ENCODE results near the gene HRH4.
A peak's percentile ranks its signal among the peaks of the same experiment; 100 is the strongest.

The HRH4 gene

DNA sequence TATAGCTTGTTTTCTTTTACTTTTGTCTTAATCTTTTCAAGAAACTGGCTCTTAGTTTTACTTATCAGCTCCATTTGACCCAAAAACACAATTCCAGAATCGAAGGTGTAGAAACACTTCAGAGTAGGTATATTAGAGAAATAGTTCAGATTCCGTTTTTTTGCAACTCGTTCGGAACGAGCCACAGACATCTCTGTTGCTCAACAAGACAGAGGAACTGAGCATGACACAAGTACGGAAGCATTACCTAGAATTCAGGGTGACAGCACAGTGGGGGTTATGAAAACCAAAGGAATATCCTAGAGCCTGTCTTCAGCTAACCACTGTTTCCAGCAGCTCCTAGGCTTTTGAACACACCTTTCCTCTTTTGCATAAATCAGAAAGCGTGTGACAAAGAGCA is 5.0 kb downstream of the HRH4 start:
- no peak for DNase-seq (ENCODE audit: low spot score)

DNA sequence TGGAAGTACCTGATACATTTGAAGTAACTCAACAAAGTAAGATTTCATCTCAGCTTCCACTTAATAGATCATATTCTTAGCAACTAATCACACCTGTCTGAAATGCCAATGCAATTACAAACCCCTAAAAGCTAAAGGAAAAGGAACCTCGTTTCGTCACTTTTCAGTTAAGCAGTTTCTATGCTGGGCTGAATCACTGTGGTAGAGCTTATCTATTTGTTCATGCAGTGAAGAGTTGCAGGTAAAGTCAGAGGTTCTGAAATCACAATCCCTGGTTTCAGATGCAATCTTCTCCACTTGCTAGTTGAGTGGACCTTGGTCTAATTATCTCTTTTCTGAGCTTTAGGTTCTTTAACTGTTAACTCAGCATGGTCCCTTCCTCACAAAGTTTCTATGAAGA is 6.3 kb downstream of the HRH4 start:
- no peak for DNase-seq (ENCODE audit: low spot score)

DNA sequence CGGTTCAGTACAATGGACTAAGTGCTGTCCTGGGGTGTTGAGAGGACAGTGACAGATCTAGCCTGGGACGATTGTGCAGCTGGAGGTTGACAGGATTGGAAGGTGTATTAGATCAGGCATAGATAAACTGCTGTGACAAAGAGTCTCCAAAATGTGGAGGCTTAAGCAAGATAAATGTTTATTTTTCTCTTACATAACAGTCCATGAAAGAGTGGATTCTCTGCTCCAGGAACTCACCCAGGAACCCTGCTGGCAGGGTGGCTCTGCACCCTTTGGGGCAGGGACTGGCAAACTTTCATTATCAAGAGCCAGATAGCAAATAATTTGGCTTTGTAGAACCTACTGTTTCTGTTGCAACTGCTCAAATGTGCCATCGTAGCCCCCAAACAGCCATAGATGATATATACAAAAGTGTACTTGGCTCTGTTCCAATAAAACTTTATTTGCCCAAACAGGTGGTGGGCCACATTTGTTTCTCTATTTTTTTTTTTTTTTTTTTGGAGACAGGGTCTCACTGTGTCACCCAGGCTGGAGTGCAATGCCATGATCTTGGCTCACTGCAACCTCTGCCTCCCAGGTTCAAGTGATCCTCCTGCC is 9.7 kb downstream of the HRH4 start:
- no peak for DNase-seq (ENCODE audit: low spot score)

DNA sequence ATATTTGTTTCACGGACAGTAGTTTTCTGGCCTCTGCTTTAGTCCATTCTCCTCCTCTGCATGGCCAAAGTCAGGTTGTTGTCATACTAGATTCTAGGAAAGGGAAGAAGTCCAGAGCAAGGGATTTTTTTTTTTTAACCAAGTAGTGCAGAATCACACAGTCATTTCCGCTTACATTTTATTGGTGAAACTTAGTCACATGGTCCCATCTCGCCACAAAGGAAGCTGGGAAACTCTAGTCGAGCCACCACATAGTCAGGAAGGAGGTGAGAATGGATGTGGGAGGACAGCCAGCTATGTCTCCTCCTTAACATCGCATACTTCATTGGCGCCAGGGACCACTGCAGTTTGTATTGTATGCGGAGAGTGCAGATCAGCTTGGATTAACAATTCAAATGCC is 10.4 kb downstream of the HRH4 start:
- no peak for DNase-seq (ENCODE audit: low spot score)

DNA sequence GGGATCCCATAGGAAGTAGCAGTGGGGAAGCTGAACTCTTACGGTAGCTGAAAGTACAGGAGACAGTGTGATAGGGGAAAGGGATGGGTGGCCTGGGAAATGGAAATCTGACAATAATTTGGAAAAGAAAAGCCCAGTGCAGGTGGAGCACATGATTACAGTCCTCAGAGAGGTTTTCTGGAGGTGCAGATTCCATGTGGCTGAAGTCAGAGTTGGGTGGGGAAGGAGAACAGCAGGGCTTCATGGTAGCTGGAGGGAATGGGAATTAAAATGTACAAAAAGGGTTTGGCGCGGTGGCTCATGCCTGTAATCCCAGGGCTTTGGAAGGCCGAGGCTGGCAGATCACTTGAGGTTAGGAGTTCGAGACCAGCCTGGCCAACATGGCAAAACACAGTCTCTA is 12.2 kb downstream of the HRH4 start:
- no peak for DNase-seq (ENCODE audit: low spot score)

DNA sequence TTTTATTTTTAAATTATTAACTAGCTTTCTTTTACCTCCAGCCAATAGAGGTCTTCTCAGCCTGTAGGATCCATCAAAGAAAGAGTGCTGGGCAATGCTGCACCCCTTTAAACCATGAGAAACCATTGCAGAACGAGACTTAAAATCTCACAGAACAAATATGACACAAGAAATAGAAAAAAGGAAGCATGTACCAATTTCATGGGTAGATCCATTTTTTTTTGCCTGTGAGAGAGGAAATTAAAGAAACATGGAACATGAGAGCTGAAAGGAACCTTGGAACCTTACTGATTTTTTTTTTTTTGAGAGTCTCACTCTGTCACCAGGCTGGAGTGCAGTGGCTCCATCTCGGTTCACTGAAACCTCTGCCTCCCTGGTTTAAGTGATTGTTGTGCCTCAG is 14.0 kb downstream of the HRH4 start:
- DNase-seq (ENCODE audit: low spot score), result no peak

DNA sequence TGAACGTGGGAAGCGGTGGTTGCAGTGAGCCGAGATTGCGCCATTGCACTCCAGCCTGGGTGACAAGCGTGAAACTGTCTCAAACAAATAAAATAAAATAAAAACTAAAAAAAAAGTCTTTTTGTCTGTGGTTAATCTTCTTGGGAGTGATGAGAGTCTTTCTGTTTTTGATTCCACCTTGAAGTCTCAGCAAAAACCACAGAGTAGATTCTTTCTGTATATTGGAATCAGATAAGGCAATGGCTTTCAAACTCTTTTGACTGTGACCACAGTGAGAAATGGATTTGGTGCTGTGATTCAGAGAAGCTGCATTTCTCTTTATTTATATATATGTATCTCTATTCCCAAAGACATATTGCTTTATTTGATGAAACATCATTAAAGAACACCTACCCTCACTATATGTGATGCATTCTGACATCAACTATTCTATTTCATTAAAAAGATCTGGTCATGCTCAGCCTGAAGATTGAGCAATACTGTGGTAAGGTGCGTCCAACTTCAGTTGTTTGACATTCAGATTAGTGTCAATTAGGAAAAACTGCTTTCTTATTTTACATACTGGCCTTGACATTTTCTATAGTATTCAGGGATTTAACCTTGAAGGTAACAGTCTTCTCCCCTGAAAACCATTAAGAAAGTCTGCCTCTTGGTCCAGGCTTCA is 15.6 kb downstream of the HRH4 start:
- no peak for DNase-seq (ENCODE audit: low spot score)

DNA sequence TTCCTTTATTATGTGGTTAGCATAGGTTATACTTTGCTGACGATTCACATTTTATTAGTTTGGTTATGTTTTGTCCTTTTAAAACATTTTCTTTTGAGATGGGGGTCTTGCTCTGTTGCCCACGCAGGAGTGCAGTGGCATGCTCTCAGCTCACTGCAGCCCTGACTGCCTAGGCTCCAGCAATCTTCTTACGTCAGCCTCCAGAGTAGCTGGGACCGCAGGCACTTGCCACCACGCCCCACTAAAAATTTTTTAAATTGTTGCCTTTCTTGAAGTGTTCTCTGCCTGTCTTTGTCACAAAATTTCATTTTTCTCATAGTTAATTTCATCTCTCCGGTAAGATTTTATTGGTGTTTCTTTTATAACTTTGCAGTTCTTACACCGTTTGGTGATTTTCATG is 18.9 kb downstream of the HRH4 start:
- DNase-seq (ENCODE audit: low spot score), result no peak

DNA sequence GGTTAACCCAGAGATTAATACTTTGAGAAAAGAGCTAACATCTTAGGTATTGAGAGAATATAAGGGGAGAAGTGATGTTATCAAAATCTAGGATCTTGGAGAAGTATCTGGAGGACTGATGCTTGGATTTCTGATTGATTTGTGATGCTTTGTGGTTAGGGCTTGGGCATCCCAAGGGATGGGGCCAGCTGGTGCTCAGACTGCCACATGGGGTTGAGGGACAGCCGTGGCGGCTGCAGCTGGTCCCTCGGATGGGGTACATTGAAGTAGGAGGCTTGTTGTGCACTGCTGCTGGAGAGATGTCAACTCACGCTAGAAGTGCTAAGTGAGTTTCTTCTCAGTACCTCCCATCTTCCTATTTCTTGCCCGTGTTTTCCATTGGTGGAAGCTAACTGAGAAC is 22.4 kb downstream of the HRH4 start:
- no peak for DNase-seq (ENCODE audit: low spot score)

DNA sequence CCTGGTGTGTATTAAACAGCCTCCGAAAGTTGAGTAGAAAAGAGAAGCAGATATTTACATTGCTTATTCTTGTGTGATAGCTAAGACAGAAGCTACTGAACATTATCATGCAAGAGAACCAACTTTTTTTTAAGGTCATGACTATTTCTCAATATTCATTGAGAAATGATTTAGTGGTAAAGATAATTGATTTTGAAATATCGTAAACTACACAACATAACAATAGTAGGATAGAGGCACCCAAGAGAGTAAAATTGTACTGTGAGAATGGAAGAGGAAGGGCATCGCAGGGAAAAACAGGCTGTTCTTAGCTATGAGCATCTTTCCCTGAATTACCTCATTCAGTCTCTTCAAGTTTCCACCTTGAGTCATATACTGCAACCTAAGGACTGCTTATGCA is 25.2 kb downstream of the HRH4 start:
- no peak for DNase-seq (ENCODE audit: low spot score)

DNA sequence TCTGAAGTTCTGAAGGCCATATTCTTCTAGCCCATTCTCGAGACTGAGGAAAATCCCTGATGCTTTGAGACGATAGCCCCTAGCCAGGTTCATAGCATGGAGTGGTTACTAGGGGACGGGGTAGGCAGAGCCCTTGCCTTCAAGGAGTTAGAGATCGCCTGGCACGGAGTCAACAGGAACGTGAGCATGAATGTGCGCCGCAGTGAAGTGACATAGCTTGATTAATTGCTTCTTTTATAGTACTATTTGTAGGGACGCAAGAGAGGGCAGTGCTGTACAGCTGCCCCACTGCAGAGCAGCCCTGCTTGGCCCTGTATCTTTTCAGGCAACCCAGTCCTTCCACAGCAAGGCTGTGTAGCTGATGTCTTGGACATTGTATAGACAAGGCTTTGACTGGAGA is 26.2 kb downstream of the HRH4 start:
- no peak for DNase-seq (ENCODE audit: low spot score)

DNA sequence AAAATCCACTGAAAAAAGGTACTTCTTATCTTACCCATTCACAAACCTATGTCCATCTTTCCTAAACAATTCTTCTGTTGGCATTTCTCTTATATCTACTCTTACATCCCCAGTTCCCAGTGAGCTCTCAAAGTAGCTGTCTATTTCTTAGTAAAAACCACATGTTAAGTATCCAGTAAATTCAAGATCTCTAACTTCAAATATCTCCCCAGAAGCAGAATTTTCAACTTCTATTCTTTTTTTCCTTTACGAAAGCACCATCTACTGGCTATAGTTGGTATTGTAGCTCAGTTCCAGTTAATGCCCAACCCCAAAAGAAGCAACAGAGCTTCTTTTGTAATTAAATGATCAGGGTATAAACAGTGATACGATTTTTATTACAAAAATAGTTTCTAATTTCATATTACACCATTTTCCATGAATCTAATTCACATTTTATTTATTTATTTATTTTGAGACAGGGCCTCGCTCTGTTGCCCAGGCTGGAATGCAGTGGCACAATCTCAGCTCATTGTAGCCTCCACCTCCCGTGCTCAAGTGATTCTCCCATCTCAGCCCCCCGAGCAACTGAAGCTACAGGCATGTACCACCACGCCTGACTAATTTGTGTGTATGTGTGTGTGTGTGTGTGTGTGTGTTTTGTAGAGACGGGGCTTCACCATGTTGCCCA is 28.5 kb downstream of the HRH4 start:
- DNase-seq (ENCODE audit: low spot score), result peak; percentile 45

DNA sequence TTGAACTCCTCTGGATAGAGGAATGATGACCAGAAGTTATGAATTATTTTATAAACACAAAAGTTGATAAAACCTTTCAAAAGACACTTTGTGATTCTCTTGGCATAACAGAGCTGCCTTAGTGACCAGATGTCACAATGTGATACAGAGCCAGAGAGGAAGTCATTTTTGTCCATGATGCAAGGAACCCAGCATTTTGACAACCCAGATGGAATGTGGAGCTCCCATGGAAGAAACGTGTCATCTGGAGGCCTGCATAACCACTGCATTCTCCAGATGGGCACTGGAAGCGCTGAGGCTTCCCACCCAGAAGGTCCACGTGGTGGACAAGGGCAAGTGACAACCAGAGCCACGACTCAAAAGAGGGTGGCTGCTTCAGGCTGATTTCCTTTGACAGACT is 30.1 kb downstream of the HRH4 start:
- no peak for DNase-seq (ENCODE audit: low spot score)

DNA sequence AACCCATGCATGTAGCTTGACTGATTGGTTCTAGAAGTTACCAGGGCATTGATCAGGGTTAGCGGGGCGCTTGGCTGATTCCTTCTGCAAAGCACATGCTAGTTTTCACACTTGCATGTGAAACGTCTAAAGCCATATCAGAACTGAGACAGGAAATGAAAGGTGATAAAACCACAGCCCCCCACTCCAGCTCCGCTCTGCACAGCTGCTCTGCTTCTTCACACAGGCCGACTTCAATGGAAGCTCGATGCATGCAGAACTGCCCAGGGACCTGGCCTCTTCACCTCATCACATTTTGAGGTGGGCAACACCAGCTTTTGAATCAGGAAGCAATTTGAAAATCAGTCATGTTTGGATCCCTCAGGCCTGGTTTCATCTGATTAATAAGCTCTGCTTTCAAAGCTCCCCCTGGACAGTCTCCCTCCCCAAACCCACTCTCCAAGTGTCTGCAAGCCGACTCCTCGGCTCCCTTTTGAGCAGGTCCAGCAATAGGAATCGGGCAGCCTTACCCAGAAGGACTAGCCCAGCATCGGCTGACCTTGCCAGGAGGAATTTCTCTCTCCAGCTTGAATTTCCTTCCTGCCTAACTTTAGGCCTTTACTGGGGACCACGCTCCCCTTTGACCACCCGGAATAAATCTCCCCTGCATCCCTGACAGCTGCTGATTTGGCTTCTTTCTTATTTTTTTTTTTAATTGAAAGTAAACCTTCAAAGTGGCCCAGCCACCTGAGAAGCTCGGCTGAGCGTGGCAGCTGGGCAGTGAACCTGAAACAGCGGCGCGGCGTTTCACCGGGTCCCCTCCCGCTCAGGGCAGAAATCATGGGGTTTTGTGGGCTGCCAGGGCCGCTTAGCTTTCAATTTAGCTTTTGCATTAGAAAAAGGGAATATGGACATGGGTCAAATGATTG is 31.7 kb downstream of the HRH4 start:
- peak; percentile 9 for DNase-seq (ENCODE audit: low spot score)

DNA sequence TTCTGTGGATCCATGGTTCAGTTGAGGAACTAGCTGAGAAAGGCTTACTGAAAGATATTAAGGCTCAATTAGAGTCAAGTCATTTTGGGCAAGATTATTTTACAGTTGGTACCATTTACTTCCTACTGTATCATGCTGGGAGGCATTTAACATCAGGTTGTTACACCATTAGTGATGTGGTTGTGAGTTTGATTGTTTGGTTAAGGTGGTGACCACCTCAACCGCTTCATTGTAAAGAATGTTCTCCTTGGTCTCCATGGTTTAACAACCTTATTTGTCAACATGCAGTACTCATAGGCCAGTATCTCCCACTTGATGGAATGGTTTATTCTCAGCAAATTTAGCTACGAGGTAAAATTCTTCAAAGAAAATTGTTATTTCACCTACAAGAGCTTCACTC is 34.1 kb downstream of the HRH4 start:
- no peak for DNase-seq (ENCODE audit: low spot score)

DNA sequence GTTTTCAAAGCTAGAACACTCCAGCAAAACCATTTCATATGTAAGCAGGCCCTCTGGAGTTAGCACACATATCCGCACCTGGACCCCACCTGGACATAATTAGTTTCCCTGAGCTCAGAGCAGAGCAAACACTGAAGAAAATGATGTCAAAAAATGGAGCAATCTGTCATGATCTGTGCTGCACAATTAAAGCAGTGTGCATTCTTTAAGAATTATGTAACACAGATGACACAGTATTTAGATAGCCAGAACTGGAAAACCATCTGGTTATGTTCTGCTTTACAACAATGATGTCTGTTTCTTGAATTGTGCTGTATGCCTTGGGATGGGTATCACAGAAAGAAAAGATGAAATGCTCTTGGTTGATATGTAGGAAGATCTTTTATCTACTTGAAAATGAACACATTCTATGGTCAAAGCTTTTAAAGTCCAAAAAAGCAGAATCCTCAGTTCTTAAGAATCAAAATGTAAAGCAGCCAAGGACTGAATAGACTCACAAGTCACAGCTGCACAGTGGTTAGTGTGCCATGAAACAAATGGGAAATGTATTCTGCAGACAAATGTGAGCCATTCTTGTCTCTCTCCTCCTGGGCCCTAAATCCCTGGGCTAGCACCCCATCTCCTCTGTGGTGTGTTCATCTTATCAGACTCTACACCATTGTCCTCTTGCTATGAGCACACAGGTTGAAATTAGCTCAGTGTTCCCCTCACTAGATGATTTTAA is 36.8 kb downstream of the HRH4 start:
- no peak for DNase-seq (ENCODE audit: low spot score)

DNA sequence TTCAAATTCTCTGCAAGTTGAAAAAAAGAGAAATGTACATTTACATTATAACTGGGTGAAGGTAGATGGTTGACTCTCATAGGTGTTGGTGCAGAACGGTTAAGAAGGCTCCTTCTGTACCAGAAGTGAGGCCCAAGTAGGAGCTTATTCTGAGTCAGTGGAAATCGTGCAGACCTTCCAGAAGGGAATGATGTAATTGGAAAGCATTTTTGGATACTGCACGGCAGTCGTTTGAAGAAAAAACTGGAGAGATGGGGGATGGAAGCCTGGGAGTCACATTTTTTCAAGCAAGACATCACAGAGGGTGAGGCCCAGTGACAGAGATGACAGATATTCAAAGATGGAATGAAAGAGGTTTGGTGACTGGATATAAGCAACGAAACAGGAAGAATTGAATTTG is 39.4 kb downstream of the HRH4 start:
- DNase-seq (ENCODE audit: low spot score), result no peak

DNA sequence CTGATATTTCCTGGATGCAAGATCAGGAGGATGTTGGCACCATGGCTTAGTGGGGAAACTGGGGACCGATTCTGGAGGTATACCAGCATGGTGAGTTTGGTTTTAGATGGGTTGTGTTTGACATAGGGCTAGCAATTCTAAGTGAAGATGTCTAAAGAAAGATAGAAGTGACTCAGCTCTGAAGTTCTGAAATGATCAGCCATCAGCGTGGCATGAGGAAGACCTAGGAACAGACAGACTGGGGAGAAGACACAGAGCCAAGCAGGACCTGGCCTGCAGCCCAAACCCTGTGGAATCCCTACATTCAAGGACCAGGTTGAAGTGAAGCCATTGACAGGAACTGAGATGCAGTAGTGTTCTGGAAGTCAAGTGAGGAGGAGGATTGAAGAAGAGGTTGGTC is 39.8 kb downstream of the HRH4 start:
- DNase-seq (ENCODE audit: low spot score), result no peak

DNA sequence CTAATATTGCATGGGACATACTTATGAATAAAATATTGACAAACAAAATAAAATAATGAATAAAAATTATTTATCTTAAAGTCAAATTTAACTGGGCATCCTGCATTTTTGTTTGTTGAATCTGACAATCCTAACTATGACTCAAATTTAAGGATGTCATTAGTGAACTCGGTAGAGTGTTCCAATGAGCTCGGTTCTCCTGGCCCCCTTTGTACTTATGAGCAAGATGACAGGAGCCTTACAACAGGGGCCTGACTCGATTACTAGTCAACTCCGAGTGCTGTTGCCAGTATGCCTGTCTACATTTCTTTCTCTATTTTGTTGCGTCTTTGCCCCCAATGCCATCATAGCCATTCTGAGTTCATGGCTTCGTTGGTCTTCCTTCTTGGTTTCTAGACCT is 40.3 kb downstream of the HRH4 start:
- no peak for DNase-seq (ENCODE audit: low spot score)

DNA sequence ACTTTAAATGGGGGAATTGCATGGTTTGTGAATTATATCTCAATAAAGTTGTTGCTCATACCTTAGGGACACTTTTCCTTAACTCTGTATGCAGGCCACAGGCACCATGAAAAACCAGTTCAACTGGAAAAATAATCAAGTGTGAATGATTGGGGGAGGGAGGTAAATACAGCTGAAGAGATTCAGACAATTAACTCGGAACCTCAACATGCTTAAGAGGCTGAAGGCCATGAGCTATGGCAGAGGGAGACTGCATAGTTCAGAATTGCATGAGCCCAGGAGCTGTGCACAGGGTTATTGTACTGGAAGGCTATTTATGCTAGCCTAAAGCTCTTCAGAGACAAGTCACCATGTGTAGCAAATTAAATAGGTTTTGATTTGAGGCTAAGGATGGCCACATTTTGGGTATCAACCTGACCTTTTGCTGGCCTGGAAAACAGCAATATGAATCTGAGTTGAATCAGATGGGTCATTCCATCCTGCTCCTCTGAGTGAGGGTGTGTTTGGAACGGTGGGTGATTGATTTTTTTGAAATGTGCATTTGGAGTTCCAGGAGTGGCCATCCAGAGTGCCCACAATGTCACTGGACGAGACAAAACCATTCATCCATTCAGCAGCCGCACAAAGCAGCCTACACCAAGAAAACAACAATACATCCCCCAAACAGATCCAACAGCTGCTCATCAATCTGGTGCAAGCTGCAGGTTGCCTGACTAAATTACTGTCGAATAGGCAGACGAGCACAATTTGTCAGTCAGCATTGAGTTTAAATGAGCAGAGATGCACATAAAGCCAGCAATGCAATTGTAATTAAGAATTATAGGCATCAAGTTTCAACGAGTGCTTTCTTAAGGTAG is 42.5 kb downstream of the HRH4 start:
- DNase-seq (ENCODE audit: low spot score), result no peak

DNA sequence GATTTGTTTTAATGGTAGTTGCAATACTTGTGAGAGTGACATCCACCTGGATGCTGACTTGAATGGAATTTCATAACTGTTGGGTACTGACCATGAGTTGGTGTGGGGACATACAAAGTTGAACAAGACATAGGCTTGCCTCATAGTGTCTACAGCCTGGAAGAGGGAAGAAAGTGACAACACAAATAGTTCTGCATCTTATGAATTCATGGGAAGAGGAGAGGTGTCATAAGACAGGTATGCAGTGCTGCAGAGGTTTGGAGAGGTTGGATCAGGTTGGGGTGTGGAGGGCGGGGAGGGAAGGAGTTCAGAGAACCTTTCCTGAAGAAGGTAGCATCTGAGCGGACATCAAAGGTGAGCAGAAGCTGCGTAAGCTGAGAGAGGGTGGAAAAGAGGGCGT is 44.0 kb downstream of the HRH4 start:
- DNase-seq (ENCODE audit: low spot score), result no peak

Measured in CD4-positive, alpha-beta T cell treated with Interleukin-15 for 4 hours (primary cell).